NB4 (cell line): ENCODE measurements around the gene SERPINB7.

Experiments used
- DNase-seq: peaks from one replicate; pipeline ENCODE4 v3.0.0; 2010; ENCODE audit warnings: low read depth
- H3K4me3 ChIP-seq: one replicate; pipeline ENCODE4 v1.5.1; 2011; ENCODE audit warnings: mild to moderate bottlenecking, low read depth, low read length, moderate library complexity
- CTCF ChIP-seq: IDR thresholded peaks from one replicate; pipeline ENCODE4 v1.5.1; 2012; ENCODE audit warnings: low read depth, low read length
- MAX ChIP-seq: IDR thresholded peaks from 2 replicates; pipeline ENCODE4 v1.6.1; 2011; ENCODE audit warnings: low read depth, low read length
- MYC ChIP-seq: IDR thresholded peaks from 2 replicates; pipeline ENCODE4 v1.6.1; 2011; ENCODE audit warnings: low read depth, low read length
- POLR2A ChIP-seq: IDR thresholded peaks from 2 replicates; pipeline ENCODE4 v1.6.1; 2011; ENCODE audit warnings: mild to moderate bottlenecking; ENCODE audit not compliant: insufficient read length; ENCODE audit errors: extremely low read depth

Gene SERPINB7

GRCh38 chr18:63834471-63835113, 59.4 kb downstream of the SERPINB7 start:
- no peak for TF ChIP-seq MYC
- no peak for TF ChIP-seq MAX
- no peak for TF ChIP-seq CTCF
- TF ChIP-seq POLR2A, result no peak
- no peak overlapping the region for H3K4me3 ChIP-seq
- no peak for DNase-seq

GRCh38 chr18:63836456-63836855, 61.2 kb downstream of the SERPINB7 start:
- H3K4me3 ChIP-seq, result no peak overlapping the region
- DNase-seq, result no peak
- no peak for TF ChIP-seq MYC
- no peak for TF ChIP-seq MAX
- TF ChIP-seq CTCF, result no peak
- no peak for TF ChIP-seq POLR2A

- H3K4me3 ChIP-seq, result no peak overlapping the region
- DNase-seq, result no peak
- TF ChIP-seq CTCF, result no peak
- no peak for TF ChIP-seq MAX
- TF ChIP-seq MYC, result no peak
Measured at GRCh38 chr18:63837590-63837989, 62.4 kb downstream of the SERPINB7 start.

GRCh38 chr18:63843008-63843407, 67.8 kb downstream of the SERPINB7 start:
- DNase-seq, result no peak
- H3K4me3 ChIP-seq, result no peak overlapping the region
- TF ChIP-seq POLR2A, result no peak
- no peak for TF ChIP-seq MYC
- no peak for TF ChIP-seq CTCF
- no peak for TF ChIP-seq MAX

DNA sequence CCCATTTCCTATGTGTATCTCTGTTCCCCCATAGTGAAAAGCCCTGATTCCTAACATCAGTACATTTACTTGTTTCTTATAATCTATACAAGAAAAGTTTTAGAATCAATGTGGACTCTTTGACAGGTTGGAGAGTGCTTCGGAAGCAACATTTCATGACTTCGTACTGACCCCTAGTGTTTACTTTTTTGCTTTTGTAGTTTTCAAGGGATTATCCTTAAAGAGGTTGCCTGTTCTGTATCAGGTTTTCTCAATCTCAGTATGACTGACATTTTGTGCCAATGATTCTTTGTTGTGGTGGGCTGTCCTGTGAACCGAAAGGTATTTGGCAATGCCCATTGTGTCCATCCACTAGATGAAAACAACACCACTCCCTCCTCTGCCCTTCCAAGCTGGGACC, 69.0 kb downstream of the SERPINB7 start:
- H3K4me3 ChIP-seq, result no peak overlapping the region
- DNase-seq, result peak; percentile 62
- TF ChIP-seq CTCF (peak; percentile 21), MYC (no peak)

- no peak overlapping the region for H3K4me3 ChIP-seq
- DNase-seq, result peak; percentile 77
- TF ChIP-seq MAX (no peak), POLR2A (no peak), MYC (no peak), CTCF (peak; percentile 65)
Measured at GRCh38 chr18:63848159-63848558, 72.9 kb downstream of the SERPINB7 start.
